B cell (primary cell): ENCODE data around the gene GPI. TPM values are rescaled to one million over a fixed set of nuclear protein-coding genes. Genes with fewer than 3 reads are reported as not detected.

ENCODE experiments used
- ATAC-seq: fragments of 200-7000 bp; cut with Tn5 transposase; one replicate; pipeline ENCODE4 v1.10.0; 2021; ENCODE audit warnings: low read depth, mild to moderate bottlenecking, moderate number of reproducible peaks, moderate library complexity
- CTCF ChIA-PET: fragments of 350-600 bp; sonication (Branson Sonifier 250); formaldehyde crosslinking; loops from one replicate; lab custom pipeline; 2021; ENCODE audit warnings: antibody characterized with exemption, inconsistent platforms; lab: Charles Lee
- POLR2A ChIA-PET: fragments of 350-600 bp; sonication (Branson Sonifier 250); formaldehyde crosslinking; loops from one replicate; lab custom pipeline; 2021; ENCODE audit warnings: antibody characterized with exemption; lab: Charles Lee
- DNase-seq: peaks from one replicate; pipeline ENCODE4 v3.0.0; 2013
- H2AFZ ChIP-seq: 2 replicates; pipeline ENCODE4 v1.6.1; 2012; ENCODE audit warnings: mild to moderate bottlenecking, low read depth, low read length; ENCODE audit not compliant: insufficient read depth, poor library complexity, severe bottlenecking
- H3K27ac ChIP-seq, 2 donors: 1 replicate in 1 of 2; 2 replicates in 1 of 2; pipeline ENCODE4 v1.5.1; 2012 to 2013; ENCODE audit warnings: low read length in 2 of 2, mild to moderate bottlenecking in 2 of 2, moderate library complexity in 1 of 2
- H3K27me3 ChIP-seq, 4 experiments: fragments of 200-600 bp in 1 of 4; sonication (generic) in 1 of 4; replicated peaks in 1 of 4; 1 replicate in 2 of 4; 2 replicates in 2 of 4; pipeline versions ENCODE4 v1.6.1 to v1.7.0; 2013 to 2016; ENCODE audit warnings: low read length in 3 of 4, mild to moderate bottlenecking in 2 of 4, mixed read lengths in 1 of 4, moderate library complexity in 1 of 4; ENCODE audit not compliant: insufficient read depth in 4 of 4, control insufficient read depth in 3 of 4; ENCODE audit errors: control extremely low read depth in 1 of 4
- H3K36me3 ChIP-seq, 2 experiments: replicated peaks in 1 of 2; 1 replicate in 1 of 2; 2 replicates in 1 of 2; pipeline versions ENCODE4 v1.6.1 to v1.7.1; 2013; ENCODE audit warnings: low read length in 1 of 2; ENCODE audit not compliant: insufficient read depth in 2 of 2, control insufficient read depth in 1 of 2; ENCODE audit errors: control extremely low read depth in 1 of 2, extremely low read depth in 1 of 2
- H3K4me1 ChIP-seq, 2 donors: fragments of 200-600 bp in 1 of 2; sonication (generic) in 1 of 2; 1 replicate in 1 of 2; 2 replicates in 1 of 2; pipeline versions ENCODE4 v1.5.1 to v1.6.1; 2013 to 2017; ENCODE audit warnings: low read length in 2 of 2; ENCODE audit not compliant: control insufficient read depth in 2 of 2, insufficient read depth in 2 of 2
- H3K4me2 ChIP-seq: replicated peaks from 2 replicates; pipeline ENCODE3; 2012; ENCODE audit warnings: mild to moderate bottlenecking, low read depth, low read length; ENCODE audit not compliant: poor library complexity, severe bottlenecking
- H3K4me3 ChIP-seq, 5 experiments: fragments of 200-600 bp in 1 of 5; sonication (generic) in 1 of 5; 1 replicate in 3 of 5; 2 replicates in 2 of 5; pipeline versions ENCODE4 v1.5.1 to v1.7.0; 2011 to 2016; ENCODE audit warnings: low read length in 4 of 5, mild to moderate bottlenecking in 4 of 5, low read depth in 2 of 5, control low read depth in 1 of 5, moderate library complexity in 1 of 5; ENCODE audit not compliant: insufficient read depth in 1 of 5; ENCODE audit errors: control extremely low read depth in 1 of 5, extremely low read depth in 1 of 5
- H3K79me2 ChIP-seq: fragments of 200-600 bp; sonication (generic); one replicate; pipeline ENCODE4 v1.6.0; 2016; ENCODE audit warnings: low read length; ENCODE audit not compliant: control insufficient read depth, insufficient read depth
- H3K9ac ChIP-seq: fragments of 200-600 bp; sonication (generic); 2 replicates; pipeline ENCODE4 v1.6.1; 2017; ENCODE audit warnings: mild to moderate bottlenecking, low read length, moderate library complexity
- H3K9me3 ChIP-seq, 3 donors: one replicate each; pipeline versions ENCODE4 v1.6.1 to v1.7.1; 2013; ENCODE audit warnings: low read length in 2 of 3; ENCODE audit not compliant: control insufficient read depth in 2 of 3, insufficient read depth in 1 of 3; ENCODE audit errors: control extremely low read depth in 1 of 3
- H4K20me1 ChIP-seq: 2 replicates; pipeline ENCODE4 v1.6.0; 2012; ENCODE audit warnings: mild to moderate bottlenecking, low read length; ENCODE audit not compliant: insufficient read depth, control insufficient read depth, poor library complexity, severe bottlenecking
- H3K27ac Mint-ChIP-seq: one replicate; pipeline ENCODE4 v1.8.0; 2021; ENCODE audit warnings: mixed read lengths
- H3K27me3 Mint-ChIP-seq: one replicate; pipeline ENCODE4 v1.8.0; 2021; ENCODE audit warnings: mixed read lengths
- H3K4me1 Mint-ChIP-seq: one replicate; pipeline ENCODE4 v1.8.0; 2021; ENCODE audit warnings: mixed read lengths
- H3K4me3 Mint-ChIP-seq: one replicate; pipeline ENCODE4 v1.8.0; 2021; ENCODE audit warnings: mixed read lengths
- H3K9me3 Mint-ChIP-seq: one replicate; pipeline ENCODE4 v1.8.0; 2022; ENCODE audit warnings: mixed read lengths; ENCODE audit not compliant: insufficient read depth
- CTCF ChIP-seq: fragments of 200-600 bp; IDR thresholded peaks from one replicate; pipeline ENCODE4 v1.8.0; 2022; ENCODE audit warnings: antibody characterized with exemption, mild to moderate bottlenecking
- EZH2 ChIP-seq: IDR thresholded peaks from 2 replicates; pipeline ENCODE4 v1.6.1; 2012; ENCODE audit warnings: borderline replicate concordance, low read depth, mild to moderate bottlenecking, moderate library complexity, low read length; ENCODE audit not compliant: insufficient read depth, poor library complexity, severe bottlenecking
- WGBS: methylation state at CpG from one replicate; pipeline ENCODE4 v1.1.5; 2013; ENCODE audit warnings: missing lambda C conversion rate; ENCODE audit not compliant: insufficient coverage; 5-methylcytosine and 5-hydroxymethylcytosine counted together
- intact Hi-C: fragments of 100-400 bp; cut with micrococcal nuclease; formaldehyde crosslinking; loops from one replicate; pipeline ENCODE4 v1.10.0; 2022
- polyA plus RNA-seq: library from polyadenylated mRNA; depleted of rRNA; stranded (reverse); fragments of >200 nt; gene quantifications from 2 replicates; pipeline ENCODE4 v1.2.3, GENCODE V29; 2012
- total RNA-seq, 2 donors: library from RNA; stranded (reverse); fragments of 120-200 nt in 1 of 2; gene quantifications; 1 replicate in 1 of 2; 2 replicates in 1 of 2; pipeline versions ENCODE4 v1.2.3 to v1.2.4, GENCODE V29; 2013 to 2022

Gene GPI
- total and polyA plus RNA-seq, 2 donors (not counting 1 experiment from before 2014, with no cell fraction given) = 74.5 to 102 TPM

- Mint-ChIP-seq H3K27ac (no peak overlapping the region), H3K4me3 (no peak overlapping the region), H3K4me1 (no peaks in the 10 kb centered on the region), H3K27me3 (no peaks in the 10 kb centered on the region), H3K9me3 (no peaks in the 10 kb centered on the region)
- no peak overlapping the region for H3K9ac ChIP-seq
- H3K4me1 ChIP-seq = no peaks in the 10 kb centered on the region
- no peak overlapping the region for H2AFZ ChIP-seq
- DNase-seq (no peak), ATAC-seq (no peak)
- intact Hi-C loops = no loop called here
- no peak overlapping the region for H3K27ac ChIP-seq
- ChIA-PET CTCF (interaction anchor here (0.6 to 1.3 kb wide), 4 partner anchors 8 to 1379 kb away, joined by 3 to 4 read pairs (median 3); no protein-coding TSS in a partner anchor), POLR2A (no interaction called here)
- no peaks in the 10 kb centered on the region for H3K27me3 ChIP-seq
- H3K4me3 ChIP-seq = no peak overlapping the region
- H3K4me2 ChIP-seq = no peak overlapping the region
- no peaks in the 10 kb centered on the region for H4K20me1 ChIP-seq
- no peaks in the 10 kb centered on the region for H3K9me3 ChIP-seq
- TF ChIP-seq EZH2 = no peak
- TF ChIP-seq CTCF = no peak
- peaks cover 9 to 68% of the 10 kb centered on the region in 2 experiments for H3K36me3 ChIP-seq
- peaks cover 17% of the 10 kb centered on the region for H3K79me2 ChIP-seq
- WGBS = no CpG with 5 or more reads among the region's 3 CpGs
Observed at GRCh38 chr19:34324320-34324719, 40.7 kb upstream of the GPI start.

GRCh38 chr19:34325181-34325580 is 39.8 kb upstream of the GPI start:
- Histone ChIP-seq H3K27me3 (no peaks in the 10 kb centered on the region), H3K79me2 (peaks cover 17% of the 10 kb centered on the region), H3K4me3 (no peak overlapping the region), H3K9ac (no peak overlapping the region), H3K4me2 (no peak overlapping the region), H3K9me3 (no peaks in the 10 kb centered on the region), H3K36me3 (peaks cover 9 to 66% of the 10 kb centered on the region in 2 experiments), H3K4me1 (no peaks in the 10 kb centered on the region), H2AFZ (no peak overlapping the region), H3K27ac (no peak overlapping the region), H4K20me1 (no peaks in the 10 kb centered on the region)
- Mint-ChIP-seq H3K27ac (no peak overlapping the region), H3K4me3 (no peak overlapping the region), H3K27me3 (no peaks in the 10 kb centered on the region), H3K4me1 (no peaks in the 10 kb centered on the region), H3K9me3 (no peaks in the 10 kb centered on the region)
- TF ChIP-seq EZH2 (no peak), CTCF (no peak)
- intact Hi-C loops = no loop called here
- 92% methylated on average over 4 of the region's 4 CpGs for WGBS
- ChIA-PET CTCF (interaction anchor here (1.3 kb wide), 2 partner anchors 12 to 52 kb away, joined by 3 to 4 read pairs; no protein-coding TSS in a partner anchor), POLR2A (no interaction called here)
- no peak for ATAC-seq
- DNase-seq = no peak
